Ureter (tissue), 1 donor: ENCODE measurements around the gene TSPYL4. TPM values are rescaled to one million over a fixed set of nuclear protein-coding genes. Genes with fewer than 3 reads are reported as not detected.
A peak's percentile ranks its signal among the peaks of the same experiment; 100 is the strongest.
"Not testable (repeated sequence)": the region's sequence is repeated elsewhere in the genome, so short reads cannot be mapped to it uniquely, and the experiment has no call there.

ENCODE experiments used
- DNase-seq: peaks from one replicate; pipeline ENCODE4 v3.0.0-alpha.2; 2020; ENCODE audit warnings: low spot score
- total RNA-seq: library from RNA; stranded (reverse); gene quantifications from one replicate; pipeline ENCODE4 v1.2.4, GENCODE V29; 2023
- donor health status: DM: yes; HTN: yes; CAD: no.

The TSPYL4 gene
- 26.1 TPM for total RNA-seq

DNA sequence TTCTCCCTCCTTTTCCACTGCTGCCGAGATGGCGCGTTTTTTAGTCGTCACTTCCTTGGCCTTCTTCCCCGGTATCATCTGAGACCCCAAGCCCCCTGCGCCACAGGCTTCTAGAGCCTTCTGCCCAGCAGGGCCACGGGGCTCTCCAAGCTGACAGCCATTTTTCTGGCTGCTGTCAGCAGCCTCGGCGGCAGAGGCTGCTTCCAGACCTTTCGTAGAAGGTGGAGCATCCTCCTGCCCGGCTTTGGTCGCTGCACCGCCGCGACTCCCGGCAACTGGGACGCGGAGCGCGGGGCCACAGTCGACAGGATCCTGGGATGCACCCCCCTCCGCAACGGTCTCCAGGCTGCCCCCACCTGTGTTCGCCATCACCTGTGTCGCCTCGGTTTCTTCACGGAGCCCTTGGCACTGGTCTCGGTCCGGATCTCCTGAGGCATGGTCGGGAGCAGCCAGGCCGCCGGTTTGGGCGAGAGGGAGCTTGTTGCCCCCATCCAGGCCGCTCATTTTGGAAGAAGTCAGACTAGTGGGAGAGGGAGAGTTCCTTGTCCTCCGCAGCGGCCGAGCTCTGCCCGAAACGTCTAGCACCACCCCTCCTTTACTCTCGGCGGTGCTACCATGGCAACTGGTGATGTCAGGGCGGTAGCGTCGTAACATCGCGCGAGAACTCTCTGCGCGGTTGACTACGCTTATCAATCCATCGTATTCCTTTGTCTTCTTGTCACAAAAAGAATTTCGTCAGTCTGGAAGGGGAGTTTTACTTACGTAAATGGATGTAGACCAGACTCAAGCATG is at the start of gene TSPYL4:
TSS of gene TSPYL4 (minus strand) at position 571 of the 792 bp plus-strand sequence. CDS start at position 504, 67 bp downstream.
- peak; percentile 95 for DNase-seq

DNA sequence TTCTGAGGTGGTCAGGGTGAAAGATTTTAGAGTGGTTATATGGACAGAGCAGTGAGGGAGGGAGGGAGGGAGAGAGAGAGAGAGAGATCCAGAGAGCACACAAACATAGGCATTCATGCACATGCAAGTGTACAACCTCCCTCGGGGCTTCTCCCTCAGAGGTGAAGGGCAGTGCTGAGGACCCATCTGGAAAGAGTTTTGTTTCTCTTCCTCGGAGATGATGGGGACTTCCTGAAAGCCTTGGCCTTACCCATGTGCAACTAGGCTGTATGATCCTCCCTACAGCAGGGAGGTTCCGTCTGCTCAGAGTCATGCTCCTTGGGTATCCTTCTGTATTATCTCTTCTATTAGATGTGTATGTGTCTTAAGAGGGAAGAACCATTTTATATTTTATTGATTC is 47.2 kb upstream of the TSPYL4 start:
- DNase-seq: no peak

DNA sequence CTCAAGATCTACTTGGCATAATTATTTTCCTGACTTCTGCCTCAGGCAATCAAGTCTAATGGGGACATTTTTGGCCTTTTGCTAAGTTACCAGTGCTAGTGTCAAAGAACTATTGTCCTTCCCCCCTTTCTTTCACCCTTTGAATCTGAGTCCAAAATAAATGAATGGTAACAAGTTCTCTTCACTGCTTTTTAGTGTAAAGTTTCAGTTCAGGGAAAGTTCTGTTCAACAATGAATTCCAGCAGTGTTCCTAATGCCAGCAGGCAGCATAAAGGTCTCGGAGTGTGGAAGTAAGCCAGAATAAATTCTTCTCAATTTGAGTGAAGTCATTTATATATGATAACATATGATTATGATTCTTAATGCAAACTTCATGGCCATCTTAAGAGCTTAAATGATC is 46.7 kb upstream of the TSPYL4 start:
- DNase-seq: no peak

DNA sequence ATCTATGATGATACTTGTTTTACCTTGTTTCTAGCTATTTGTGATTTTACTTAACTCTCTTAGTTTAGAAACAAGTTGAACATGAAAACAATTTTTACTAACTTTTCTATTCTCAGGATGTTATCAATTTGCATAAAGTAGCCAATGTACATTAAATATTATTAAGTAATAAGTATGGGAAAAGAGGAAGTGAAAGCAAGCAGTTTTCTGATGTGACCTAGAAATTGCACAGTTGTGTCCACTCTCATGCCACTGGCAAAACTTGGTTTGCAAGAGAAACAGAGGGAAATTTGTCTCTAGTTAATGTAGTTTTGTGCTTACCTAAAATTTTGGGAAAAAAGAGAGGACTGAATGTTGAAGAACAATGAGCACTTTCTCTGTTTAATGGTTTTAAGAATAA is 45.1 kb upstream of the TSPYL4 start:
- DNase-seq: no peak

DNA sequence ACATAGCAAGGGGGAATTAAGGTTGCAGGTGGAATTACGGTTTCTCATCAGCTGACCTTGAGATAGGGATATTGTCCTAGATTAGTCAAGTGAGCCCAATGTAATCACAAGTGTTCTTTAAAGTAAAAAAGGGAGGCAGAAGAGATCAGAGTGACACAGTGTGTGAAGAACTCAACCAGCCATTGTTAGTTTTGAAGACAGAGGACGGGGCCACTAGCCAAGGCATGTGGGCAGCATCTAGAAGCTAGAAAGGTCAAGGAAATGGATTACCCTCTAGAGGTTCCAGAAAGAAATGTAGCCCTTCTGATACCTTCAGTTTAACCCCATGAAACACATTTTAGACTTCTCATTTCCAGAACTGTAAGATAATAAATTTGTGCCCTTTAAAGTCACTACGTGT is 44.4 kb upstream of the TSPYL4 start:
- no peak for DNase-seq

DNA sequence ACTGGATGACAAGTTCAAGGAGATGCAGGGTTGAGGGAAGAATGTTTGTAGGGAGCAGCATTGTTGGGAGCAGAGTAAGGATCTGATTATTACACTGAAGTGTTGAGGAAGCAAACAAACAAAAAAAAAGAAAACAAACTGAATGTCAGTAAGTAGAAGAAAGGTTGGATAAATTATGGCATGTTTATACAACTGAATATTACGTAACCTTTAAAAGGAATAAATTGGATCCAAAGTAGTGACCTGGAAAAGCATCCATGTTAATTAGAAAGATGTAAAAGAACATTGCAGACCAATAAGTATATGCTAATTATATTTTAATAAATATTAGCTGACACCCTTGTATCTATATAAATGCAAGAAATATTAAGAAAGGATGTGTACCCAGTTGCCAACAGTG is 38.7 kb upstream of the TSPYL4 start:
- DNase-seq: no peak

GRCh38 chr6:116291701-116292396 is 38.0 kb upstream of the TSPYL4 start:
- no peak for DNase-seq

DNA sequence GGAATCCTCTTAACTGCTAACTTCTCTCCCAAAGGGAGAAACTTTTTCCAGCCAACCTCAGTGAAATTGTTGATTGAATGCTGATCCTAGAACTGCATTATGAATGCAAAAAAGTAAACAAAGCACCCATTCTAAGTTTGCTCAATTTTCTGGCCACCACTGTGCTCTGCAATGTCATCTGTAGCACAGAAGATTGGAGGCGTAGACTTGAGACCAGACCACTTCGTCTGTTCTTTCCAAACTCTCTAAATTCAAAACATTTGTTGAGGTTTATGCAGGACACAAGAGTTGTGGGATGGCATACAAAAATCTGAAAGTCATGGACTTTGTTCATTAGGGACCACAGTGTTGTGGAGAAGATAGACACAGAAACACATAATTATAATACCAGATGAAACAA is 36.9 kb upstream of the TSPYL4 start:
- DNase-seq: no peak

DNA sequence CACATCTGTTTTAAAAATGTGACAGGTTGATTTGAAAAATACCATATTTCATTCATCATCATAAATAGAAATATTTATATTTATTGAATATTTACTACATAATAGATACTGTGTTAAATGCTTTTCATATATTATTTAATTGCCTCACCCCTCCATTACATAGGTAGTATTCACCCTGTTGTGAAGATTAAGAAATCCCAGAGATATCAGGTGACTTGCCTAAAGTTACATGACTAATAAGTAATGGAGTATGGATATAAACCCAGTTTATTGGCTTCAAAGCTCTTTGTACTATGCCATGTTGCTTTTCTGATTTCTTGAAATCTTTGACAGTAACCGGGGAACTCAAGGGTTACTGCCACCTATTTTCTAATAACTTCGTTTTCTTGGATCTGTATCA is 36.0 kb upstream of the TSPYL4 start:
- DNase-seq: no peak

- DNase-seq: no peak
Observed at GRCh38 chr6:116287689-116288282, 33.9 kb upstream of the TSPYL4 start.

- DNase-seq: no peak
Observed at GRCh38 chr6:116286773-116287358, 33.0 kb upstream of the TSPYL4 start.

DNA sequence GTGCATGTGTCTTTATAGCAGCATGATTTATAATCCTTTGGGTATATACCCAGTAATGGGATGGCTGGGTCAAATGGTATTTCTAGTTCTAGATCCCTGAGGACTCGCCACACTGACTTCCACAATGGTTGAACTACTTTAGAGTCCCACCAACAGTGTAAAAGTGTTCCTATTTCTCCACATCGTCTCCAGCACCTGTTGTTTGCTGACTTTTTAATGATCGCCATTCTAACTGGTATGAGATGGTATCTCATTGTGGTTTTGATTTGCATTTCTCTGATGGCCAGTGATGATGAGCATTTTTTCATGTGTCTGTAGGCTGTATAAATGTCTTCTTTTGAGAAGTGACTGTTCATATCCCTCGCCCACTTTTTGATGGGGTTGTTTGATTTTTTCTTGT is 31.1 kb upstream of the TSPYL4 start:
- DNase-seq: not testable (repeated sequence)

GRCh38 chr6:116283191-116283590 is 29.3 kb upstream of the TSPYL4 start:
- no peak for DNase-seq

GRCh38 chr6:116282698-116283097 is 28.8 kb upstream of the TSPYL4 start:
- no peak for DNase-seq

DNA sequence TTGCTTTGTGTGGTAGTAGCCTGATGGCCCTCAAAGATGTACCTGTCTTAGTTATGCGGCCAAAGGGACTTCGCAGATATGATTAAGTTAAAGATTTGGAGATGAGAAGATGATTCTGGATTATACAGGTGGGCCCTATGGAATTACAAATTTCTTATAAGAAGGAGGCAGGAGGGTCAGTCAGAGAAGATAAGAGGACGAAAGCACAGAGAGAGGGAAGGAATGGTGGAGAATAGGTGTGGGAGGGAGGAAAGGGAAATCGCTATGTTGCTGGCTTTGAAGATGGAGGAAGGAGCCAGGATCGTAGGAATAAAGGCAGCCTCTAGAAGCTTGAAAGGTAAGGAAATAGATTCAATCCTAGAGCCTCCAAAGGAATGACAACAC is 27.1 kb upstream of the TSPYL4 start:
- DNase-seq: no peak

DNA sequence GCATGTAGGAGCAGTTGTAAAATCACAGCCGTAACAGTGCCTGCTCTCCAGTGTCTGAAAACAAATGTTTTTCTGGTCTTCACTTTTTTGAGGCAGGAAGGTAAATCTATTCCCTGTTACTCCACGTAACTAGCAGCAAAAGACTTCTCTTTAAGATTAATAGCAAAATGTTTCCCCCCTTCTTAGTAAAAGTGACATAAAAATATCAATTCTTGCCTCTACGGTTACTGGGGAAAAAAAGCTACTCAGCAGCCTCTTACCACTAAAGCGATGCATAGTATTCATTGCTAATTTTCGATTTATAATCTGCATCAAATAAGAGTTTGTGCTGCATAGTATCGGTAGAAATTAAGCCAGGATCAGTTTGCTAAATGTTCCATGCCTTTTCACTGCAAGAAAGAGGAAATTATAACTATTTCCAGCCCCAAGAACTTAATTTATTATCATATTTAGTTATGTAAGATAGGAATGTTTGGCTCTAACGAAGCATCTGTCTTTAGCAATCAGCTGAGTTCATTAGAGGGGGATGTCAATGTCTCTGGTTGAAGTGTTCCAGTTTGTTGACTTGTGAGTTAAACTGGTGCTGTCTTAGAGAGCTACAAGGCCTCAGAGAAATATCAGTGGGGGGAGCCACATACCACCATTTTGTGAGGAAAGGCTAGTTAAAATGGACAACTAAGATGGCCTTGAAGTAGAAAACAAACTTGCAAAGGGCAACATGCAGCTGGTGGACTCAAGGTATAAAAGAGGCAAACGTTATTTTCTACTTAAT is 26.5 kb upstream of the TSPYL4 start:
- DNase-seq: no peak

DNA sequence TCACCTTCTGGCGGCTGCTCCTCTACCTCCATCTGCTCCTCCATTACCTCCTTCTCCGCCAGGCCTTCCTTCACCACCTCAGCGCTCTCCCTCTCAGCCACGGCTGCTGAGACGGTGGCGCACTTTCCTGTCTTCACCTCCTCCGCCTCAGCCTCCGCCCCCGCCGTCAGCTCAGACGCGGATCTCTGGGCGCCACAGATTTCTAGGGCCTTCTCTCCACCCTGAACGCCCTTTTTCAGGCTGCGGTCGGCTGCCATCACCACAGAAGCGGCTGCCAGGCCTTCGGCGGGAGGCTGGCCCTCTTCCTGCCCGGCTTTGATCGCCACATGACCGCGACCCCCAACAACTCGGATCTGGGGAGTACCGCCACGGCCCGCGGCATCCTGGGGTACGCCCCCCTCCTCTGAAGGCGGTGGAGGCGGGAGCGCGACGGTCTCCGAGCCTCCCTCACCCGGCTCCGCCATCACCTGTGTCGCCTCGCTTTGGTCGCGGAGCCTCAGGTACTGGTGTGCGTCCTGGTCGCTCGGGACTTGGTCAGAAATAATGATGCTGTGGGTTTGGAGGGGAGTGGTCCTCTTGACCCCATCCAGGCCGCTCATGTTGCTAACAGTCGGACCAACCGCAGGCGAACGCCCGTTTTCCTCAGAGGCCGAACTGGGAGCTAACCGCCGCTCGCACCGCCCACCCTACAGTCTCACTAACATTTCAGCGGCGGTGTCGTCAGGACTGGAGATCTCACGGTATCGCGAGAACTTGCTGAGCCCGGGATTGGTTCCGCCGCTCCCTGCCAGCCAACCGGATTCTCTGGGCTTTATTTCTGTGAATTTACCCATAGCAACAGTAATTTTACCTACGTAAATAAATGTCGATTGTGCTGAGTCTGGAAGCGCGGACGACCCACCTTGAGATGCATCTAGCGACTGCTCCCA is 25.6 kb upstream of the TSPYL4 start, which contains the start of gene TSPYL1:
TSS of gene TSPYL1 (minus strand) at position 699 of the 929 bp plus-strand sequence. CDS start at position 599, 100 bp downstream.
- peak; percentile 98 for DNase-seq

GRCh38 chr6:116278854-116279231 is 25.0 kb upstream of the TSPYL4 start:
- DNase-seq: peak; percentile 61

DNA sequence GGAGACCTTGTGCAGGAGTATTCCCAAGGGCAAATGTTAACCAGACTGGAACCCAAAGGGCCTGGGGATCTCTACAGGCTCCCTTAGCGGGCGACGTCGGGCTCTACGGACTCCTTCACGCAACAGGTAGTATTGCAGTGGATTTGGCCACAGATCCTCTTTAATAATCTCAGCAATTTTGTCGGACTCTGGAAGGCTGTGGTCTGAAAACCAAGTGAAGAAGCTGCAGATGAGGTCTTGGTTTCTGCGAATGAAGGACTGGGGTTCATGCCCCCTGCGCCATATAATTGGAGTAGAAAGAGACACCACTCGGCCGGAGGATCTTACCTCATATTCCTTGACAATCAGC is 24.6 kb upstream of the TSPYL4 start:
- DNase-seq: no peak

DNA sequence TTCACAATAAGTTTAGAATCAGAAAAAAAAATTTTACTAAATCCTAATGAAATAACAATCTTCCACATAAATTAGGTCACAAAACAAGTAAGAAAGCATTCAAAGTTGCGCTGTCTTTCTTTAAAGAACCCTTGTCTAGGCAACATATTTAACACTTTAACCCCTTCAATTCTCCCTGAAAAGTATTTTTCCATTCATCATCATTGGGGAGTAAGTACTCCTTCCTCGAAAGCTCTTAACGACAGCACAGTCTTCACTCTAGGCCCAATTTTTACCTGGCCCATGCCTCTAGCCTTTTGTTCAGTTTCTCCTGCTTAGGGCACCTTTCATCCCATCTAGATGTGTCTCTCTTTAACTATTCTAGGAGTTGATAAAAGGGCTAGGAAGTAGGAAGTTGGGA is 23.2 kb upstream of the TSPYL4 start:
- DNase-seq: no peak
